Testis (tissue), 2 donors: ENCODE results near the gene SLC8B1.

ENCODE experiments used
- CTCF ChIP-seq, 3 experiments: fragments of 450-650 bp in 2 of 3; fragments of 200-600 bp in 1 of 3; sonication (generic) in 1 of 3; IDR thresholded peaks; one replicate each; pipeline ENCODE4 v1.5.1; 2016 to 2019; ENCODE audit warnings: antibody characterized with exemption in 3 of 3, mild to moderate bottlenecking in 2 of 3, moderate library complexity in 1 of 3
- POLR2A ChIP-seq: fragments of 450-650 bp; IDR thresholded peaks from one replicate; pipeline ENCODE4 v1.6.1; 2017; ENCODE audit warnings: antibody characterized with exemption, mild to moderate bottlenecking, moderate library complexity

- TF ChIP-seq CTCF (IDR thresholded peaks at IDR 0.05) (no peak), POLR2A (no peak)
These were observed 28.5 kb downstream of the SLC8B1 start for GRCh38 chr12:113306382-113306781.
